ENCODE measurements around the gene ZMYND19. TPM values are rescaled to one million over a fixed set of nuclear protein-coding genes. Genes with fewer than 3 reads are reported as not detected.

ZMYND19 gene
- total RNA-seq = 11.6 TPM
- long read RNA-seq, transcript ZMYND19-201 (6 exons, 1,375 nt) = major isoform, 14 of 20 reads
- long read RNA-seq, partial matches to known transcripts = 1 of 20 reads
- long read RNA-seq, other reads (novel, unspliced or antisense) = 5 of 20 reads

- Histone ChIP-seq H3K4me3 (peak within 1 kb of the TSS; percentile 90), H3K9me3 (replicated peaks) (no peaks in the 10 kb centered on the region), H3K4me1 (peaks cover 19% of the 10 kb centered on the region), H3K27ac (replicated peaks) (peak within 1 kb of the TSS; percentile 53), H3K36me3 (peaks cover 24% of the 10 kb centered on the region), H3K27me3 (ENCODE audit: low read depth) (no peaks in the 10 kb centered on the region)
- TF ChIP-seq CTCF (IDR thresholded peaks at IDR 0.05; ENCODE audit: borderline replicate concordance) = peak; percentile 13
- DNase-seq = peak; percentile 90
- intact Hi-C loops (cut with micrococcal nuclease) = no loop called here
These were observed at the start of gene ZMYND19 for GRCh38 chr9:137590469-137591383. ZMYND19 (minus strand) TSS chr9:137590512; CDS start chr9:137590263, 249 bp downstream.

- Histone ChIP-seq H3K27me3 (ENCODE audit: low read depth) (no peaks in the 10 kb centered on the region), H3K36me3 (peaks cover 14% of the 10 kb centered on the region), H3K27ac (replicated peaks) (no peak overlapping the region), H3K4me1 (peaks cover 17% of the 10 kb centered on the region), H3K9me3 (replicated peaks) (no peaks in the 10 kb centered on the region), H3K4me3 (peak overlapping the region; percentile 19)
- no peak for DNase-seq
- no peak for TF ChIP-seq CTCF (IDR thresholded peaks at IDR 0.05; ENCODE audit: borderline replicate concordance)
- intact Hi-C loops (cut with micrococcal nuclease) = no loop called here
These were observed 49.2 kb upstream of the ZMYND19 start for GRCh38 chr9:137639303-137640051.

GRCh38 chr9:137638680-137639079 lies 48.4 kb upstream of the ZMYND19 start:
- Histone ChIP-seq H3K9me3 (replicated peaks) (no peaks in the 10 kb centered on the region), H3K27ac (replicated peaks) (no peak overlapping the region), H3K36me3 (peaks cover 8% of the 10 kb centered on the region), H3K27me3 (ENCODE audit: low read depth) (no peaks in the 10 kb centered on the region), H3K4me1 (peaks cover 17% of the 10 kb centered on the region), H3K4me3 (no peak overlapping the region)
- intact Hi-C loops (cut with micrococcal nuclease) = no loop called here
- no peak for TF ChIP-seq CTCF (IDR thresholded peaks at IDR 0.05; ENCODE audit: borderline replicate concordance)
- no peak for DNase-seq

GRCh38 chr9:137634016-137634415 lies 43.7 kb upstream of the ZMYND19 start:
- Histone ChIP-seq H3K27me3 (ENCODE audit: low read depth) (no peaks in the 10 kb centered on the region), H3K27ac (replicated peaks) (no peak overlapping the region), H3K4me1 (peaks cover 51% of the 10 kb centered on the region), H3K36me3 (no peaks in the 10 kb centered on the region), H3K4me3 (no peak overlapping the region), H3K9me3 (replicated peaks) (no peaks in the 10 kb centered on the region)
- DNase-seq = no peak
- intact Hi-C loops (cut with micrococcal nuclease) = no loop called here
- no peak for TF ChIP-seq CTCF (IDR thresholded peaks at IDR 0.05; ENCODE audit: borderline replicate concordance)

Data from left ventricle myocardium inferior (tissue), 1 donor.